ENCODE data around the gene HAUS5. TPM values are rescaled to one million over a fixed set of nuclear protein-coding genes. Genes with fewer than 3 reads are reported as not detected.

The HAUS5 gene
- total RNA-seq, 3 donors from 2014 or later (not counting 1 experiment from before 2014, with no cell fraction given): 17.5 to 26.4 (median 21.6) TPM

GRCh38 chr19:35620001-35620400 is 7.5 kb downstream of the HAUS5 start:
- no peak for TF ChIP-seq CTCF (IDR thresholded peaks at IDR 0.05)
- H3K27ac Mint-ChIP-seq: no peak overlapping the region
- Histone ChIP-seq H3K4me1 (ENCODE audit: control insufficient read depth, insufficient read depth, low read length) (no peaks in the 10 kb centered on the region), H3K36me3 (ENCODE audit: control insufficient read depth, insufficient read depth, low read length) (peaks cover 13% of the 10 kb centered on the region), H3K9me3 (ENCODE audit: control insufficient read depth, insufficient read depth, low read length) (no peaks in the 10 kb centered on the region), H3K27ac (ENCODE audit: low read length) (no peak overlapping the region), H3K27me3 (ENCODE audit: control insufficient read depth, insufficient read depth, low read length) (no peaks in the 10 kb centered on the region), H3K4me3 (ENCODE audit: low read length) (no peak overlapping the region)
- DNase-seq (no peak), ATAC-seq (no peak)
- H3K36me3 Mint-ChIP-seq: no peaks in the 10 kb centered on the region
- no peaks in the 10 kb centered on the region for H3K27me3 Mint-ChIP-seq (ENCODE audit: low read depth in 2 of 2)
- 97% methylated on average over 17 of the region's 17 CpGs for WGBS (ENCODE audit: insufficient coverage)
- intact Hi-C loops (cut with micrococcal nuclease): no loop called here
- H3K9me3 Mint-ChIP-seq: no peaks in the 10 kb centered on the region
- no peaks in the 10 kb centered on the region for H3K4me1 Mint-ChIP-seq
- no peak overlapping the region for H3K4me3 Mint-ChIP-seq

GRCh38 chr19:35621708-35622107 is 9.2 kb downstream of the HAUS5 start:
- TF ChIP-seq CTCF (IDR thresholded peaks at IDR 0.05): no peak
- Histone ChIP-seq H3K9me3 (ENCODE audit: control insufficient read depth, insufficient read depth, low read length) (no peaks in the 10 kb centered on the region), H3K4me3 (ENCODE audit: low read length) (no peak overlapping the region), H3K27me3 (ENCODE audit: control insufficient read depth, insufficient read depth, low read length) (no peaks in the 10 kb centered on the region), H3K36me3 (ENCODE audit: control insufficient read depth, insufficient read depth, low read length) (peaks cover 8% of the 10 kb centered on the region), H3K27ac (ENCODE audit: low read length) (no peak overlapping the region), H3K4me1 (ENCODE audit: control insufficient read depth, insufficient read depth, low read length) (no peaks in the 10 kb centered on the region)
- ATAC-seq: no peak
- H3K4me3 Mint-ChIP-seq: no peak overlapping the region
- no peaks in the 10 kb centered on the region for H3K27me3 Mint-ChIP-seq (ENCODE audit: low read depth in 2 of 2)
- H3K9me3 Mint-ChIP-seq: no peaks in the 10 kb centered on the region
- H3K27ac Mint-ChIP-seq: no peak overlapping the region
- no peak for DNase-seq
- H3K4me1 Mint-ChIP-seq: no peaks in the 10 kb centered on the region
- intact Hi-C loops (cut with micrococcal nuclease): no loop called here
- H3K36me3 Mint-ChIP-seq: no peaks in the 10 kb centered on the region
- WGBS (ENCODE audit: insufficient coverage): 96% methylated on average over 9 of the region's 9 CpGs

- Mint-ChIP-seq H3K4me3 (no peak overlapping the region), H3K27ac (no peak overlapping the region), H3K27me3 (ENCODE audit: low read depth in 2 of 2) (no peaks in the 10 kb centered on the region), H3K4me1 (no peaks in the 10 kb centered on the region), H3K9me3 (no peaks in the 10 kb centered on the region), H3K36me3 (no peaks in the 10 kb centered on the region)
- peaks cover 4% of the 10 kb centered on the region for H3K36me3 ChIP-seq (ENCODE audit: control insufficient read depth, insufficient read depth, low read length)
- intact Hi-C loops (cut with micrococcal nuclease): no loop called here
- TF ChIP-seq CTCF (IDR thresholded peaks at IDR 0.05): no peak
- no peak overlapping the region for H3K4me3 ChIP-seq (ENCODE audit: low read length)
- no peaks in the 10 kb centered on the region for H3K9me3 ChIP-seq (ENCODE audit: control insufficient read depth, insufficient read depth, low read length)
- H3K4me1 ChIP-seq (ENCODE audit: control insufficient read depth, insufficient read depth, low read length): peaks cover under 1% of the 10 kb centered on the region
- no peak overlapping the region for H3K27ac ChIP-seq (ENCODE audit: low read length)
- WGBS (ENCODE audit: insufficient coverage): 98% methylated on average over 13 of the region's 13 CpGs
- no peaks in the 10 kb centered on the region for H3K27me3 ChIP-seq (ENCODE audit: control insufficient read depth, insufficient read depth, low read length)
- DNase-seq (no peak), ATAC-seq (no peak)
These were observed 10.2 kb downstream of the HAUS5 start for GRCh38 chr19:35622750-35623149.

- WGBS (ENCODE audit: insufficient coverage): 95% methylated on average over 6 of the region's 6 CpGs
- intact Hi-C loops (cut with micrococcal nuclease): no loop called here
- Mint-ChIP-seq H3K36me3 (no peaks in the 10 kb centered on the region), H3K9me3 (no peaks in the 10 kb centered on the region), H3K27me3 (ENCODE audit: low read depth in 2 of 2) (no peaks in the 10 kb centered on the region), H3K27ac (no peak overlapping the region), H3K4me3 (no peak overlapping the region), H3K4me1 (peaks cover 6% of the 10 kb centered on the region in 2 donors)
- no peak for DNase-seq
- Histone ChIP-seq H3K9me3 (ENCODE audit: control insufficient read depth, insufficient read depth, low read length) (no peaks in the 10 kb centered on the region), H3K27ac (ENCODE audit: low read length) (no peak overlapping the region), H3K27me3 (ENCODE audit: control insufficient read depth, insufficient read depth, low read length) (no peaks in the 10 kb centered on the region), H3K4me3 (ENCODE audit: low read length) (no peak overlapping the region), H3K36me3 (ENCODE audit: control insufficient read depth, insufficient read depth, low read length) (peaks cover 2% of the 10 kb centered on the region), H3K4me1 (ENCODE audit: control insufficient read depth, insufficient read depth, low read length) (peaks cover 8% of the 10 kb centered on the region)
- ATAC-seq: no peak
- no peak for TF ChIP-seq CTCF (IDR thresholded peaks at IDR 0.05)
These were observed 10.9 kb downstream of the HAUS5 start for GRCh38 chr19:35623327-35624010.
